HG02623 (cell line): ENCODE data around the gene SLTM.
"Not testable (repeated sequence)": the region's sequence is repeated elsewhere in the genome, so short reads cannot be mapped to it uniquely, and the experiment has no call there.

Experiments used
- ATAC-seq: cut with Tn5 transposase; IDR thresholded peaks from one replicate; pipeline ENCODE4 v1.9.1; 2021; ENCODE audit warnings: moderate library complexity; ENCODE audit not compliant: unreplicated experiment

Gene SLTM

GRCh38 chr15:58877999-58878825 is 55.3 kb downstream of the SLTM start:
- no peak for ATAC-seq

- ATAC-seq: no peak
Observed at GRCh38 chr15:58876306-58877106, 57.0 kb downstream of the SLTM start.

- ATAC-seq: no peak
Observed at GRCh38 chr15:58875343-58875742, 58.1 kb downstream of the SLTM start.

GRCh38 chr15:58873267-58873666 is 60.2 kb downstream of the SLTM start:
- ATAC-seq: no peak

- no peak for ATAC-seq
Observed at GRCh38 chr15:58870451-58870850, 63.0 kb downstream of the SLTM start.

GRCh38 chr15:58867926-58868325 is 65.6 kb downstream of the SLTM start:
- ATAC-seq: no peak

- no peak for ATAC-seq
Observed at GRCh38 chr15:58865425-58865880, 68.0 kb downstream of the SLTM start.

GRCh38 chr15:58864602-58865424 is 68.7 kb downstream of the SLTM start:
- no peak for ATAC-seq

GRCh38 chr15:58862326-58862725 is 71.2 kb downstream of the SLTM start:
- ATAC-seq: no peak

- not testable (repeated sequence) for ATAC-seq
Observed at GRCh38 chr15:58856621-58857020, 76.9 kb downstream of the SLTM start.

GRCh38 chr15:58856086-58856485 is 77.4 kb downstream of the SLTM start:
- ATAC-seq: no peak

GRCh38 chr15:58854593-58854992 is 78.9 kb downstream of the SLTM start:
- no peak for ATAC-seq

GRCh38 chr15:58852347-58852746 is 81.1 kb downstream of the SLTM start:
- no peak for ATAC-seq

- not testable (repeated sequence) for ATAC-seq
Observed at GRCh38 chr15:58851205-58851604, 82.3 kb downstream of the SLTM start.

- ATAC-seq: peak; percentile 48
Observed at GRCh38 chr15:58842713-58843396, 90.6 kb downstream of the SLTM start.

- no peak for ATAC-seq
Observed at GRCh38 chr15:58840048-58840447, 93.4 kb downstream of the SLTM start.

GRCh38 chr15:58839485-58839884 is 94.0 kb downstream of the SLTM start:
- ATAC-seq: no peak

GRCh38 chr15:58833681-58834426 is 99.6 kb downstream of the SLTM start:
- not testable (repeated sequence) for ATAC-seq

- no peak for ATAC-seq
Observed at GRCh38 chr15:58830556-58830955, 102.9 kb downstream of the SLTM start.
